ENCODE measurements around the gene ICAM5.

ICAM5 gene

DNA sequence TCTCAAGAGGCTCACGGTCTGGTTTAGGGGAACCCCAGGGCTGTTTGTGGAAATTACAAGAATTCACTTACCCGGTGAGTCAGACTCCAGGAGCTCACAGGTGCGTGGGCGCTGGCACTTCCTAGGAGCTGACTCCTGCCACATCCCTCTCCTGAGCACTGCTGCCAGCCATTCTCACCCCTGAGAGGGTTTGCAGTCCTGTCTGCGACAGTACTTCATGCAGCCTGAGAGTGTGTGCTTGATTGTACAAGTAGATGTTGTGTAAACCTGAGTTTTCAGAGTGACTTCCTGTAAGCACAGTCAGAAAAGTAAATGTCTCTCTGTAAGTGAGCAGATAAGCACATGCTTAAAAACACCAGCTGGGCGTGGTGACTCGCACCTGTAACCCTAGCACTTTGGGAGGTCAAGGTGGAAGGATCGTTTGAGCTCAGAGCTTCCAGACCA lies 29.6 kb upstream of the ICAM5 start:
- TF ChIP-seq, protein P1, sequence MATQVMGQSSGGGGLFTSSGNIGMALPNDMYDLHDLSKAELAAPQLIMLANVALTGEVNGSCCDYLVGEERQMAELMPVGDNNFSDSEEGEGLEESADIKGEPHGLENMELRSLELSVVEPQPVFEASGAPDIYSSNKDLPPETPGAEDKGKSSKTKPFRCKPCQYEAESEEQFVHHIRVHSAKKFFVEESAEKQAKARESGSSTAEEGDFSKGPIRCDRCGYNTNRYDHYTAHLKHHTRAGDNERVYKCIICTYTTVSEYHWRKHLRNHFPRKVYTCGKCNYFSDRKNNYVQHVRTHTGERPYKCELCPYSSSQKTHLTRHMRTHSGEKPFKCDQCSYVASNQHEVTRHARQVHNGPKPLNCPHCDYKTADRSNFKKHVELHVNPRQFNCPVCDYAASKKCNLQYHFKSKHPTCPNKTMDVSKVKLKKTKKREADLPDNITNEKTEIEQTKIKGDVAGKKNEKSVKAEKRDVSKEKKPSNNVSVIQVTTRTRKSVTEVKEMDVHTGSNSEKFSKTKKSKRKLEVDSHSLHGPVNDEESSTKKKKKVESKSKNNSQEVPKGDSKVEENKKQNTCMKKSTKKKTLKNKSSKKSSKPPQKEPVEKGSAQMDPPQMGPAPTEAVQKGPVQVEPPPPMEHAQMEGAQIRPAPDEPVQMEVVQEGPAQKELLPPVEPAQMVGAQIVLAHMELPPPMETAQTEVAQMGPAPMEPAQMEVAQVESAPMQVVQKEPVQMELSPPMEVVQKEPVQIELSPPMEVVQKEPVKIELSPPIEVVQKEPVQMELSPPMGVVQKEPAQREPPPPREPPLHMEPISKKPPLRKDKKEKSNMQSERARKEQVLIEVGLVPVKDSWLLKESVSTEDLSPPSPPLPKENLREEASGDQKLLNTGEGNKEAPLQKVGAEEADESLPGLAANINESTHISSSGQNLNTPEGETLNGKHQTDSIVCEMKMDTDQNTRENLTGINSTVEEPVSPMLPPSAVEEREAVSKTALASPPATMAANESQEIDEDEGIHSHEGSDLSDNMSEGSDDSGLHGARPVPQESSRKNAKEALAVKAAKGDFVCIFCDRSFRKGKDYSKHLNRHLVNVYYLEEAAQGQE (IDR thresholded peaks at IDR 0.05; ENCODE audit: insufficient read depth in 1 of 2, low read depth in 2 of 2, low read length in 2 of 2), result no peak
- TF ChIP-seq FOXP2 (optimal IDR thresholded peaks at IDR 0.05; ENCODE audit: borderline replicate concordance, extremely low read depth, extremely low read length, insufficient read depth) (no peak), SIN3A (IDR thresholded peaks at IDR 0.05; ENCODE audit: borderline replicate concordance, insufficient read depth, low read length) (no peak), TAF1 (IDR thresholded peaks at IDR 0.05; ENCODE audit: borderline replicate concordance, insufficient read depth, low read length) (no peak), POLR2AphosphoS5 (IDR thresholded peaks at IDR 0.05; ENCODE audit: low read depth, low read length) (no peak)

DNA sequence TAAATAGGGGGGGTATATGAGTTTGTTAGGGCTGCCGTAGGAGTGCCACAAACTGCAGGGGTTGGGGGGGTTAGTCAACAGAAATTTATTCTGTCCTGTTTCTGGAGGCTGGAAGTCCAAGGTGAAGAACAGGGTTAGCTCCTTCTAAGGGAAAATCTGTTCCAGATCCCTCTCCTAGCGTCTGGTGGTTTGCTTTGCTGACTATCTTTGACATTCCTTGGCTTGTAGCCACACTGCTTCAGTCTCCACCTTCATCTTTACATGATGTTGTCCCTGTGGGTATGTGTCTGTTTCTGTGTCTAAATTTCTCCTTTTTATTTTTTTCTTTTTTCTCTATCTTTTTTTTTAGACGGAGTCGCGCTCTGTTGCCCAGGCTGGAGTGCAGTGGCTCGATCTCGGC lies 27.0 kb upstream of the ICAM5 start:
- no peak for TF ChIP-seq FOXP2 (optimal IDR thresholded peaks at IDR 0.05; ENCODE audit: borderline replicate concordance, extremely low read depth, extremely low read length, insufficient read depth)

DNA sequence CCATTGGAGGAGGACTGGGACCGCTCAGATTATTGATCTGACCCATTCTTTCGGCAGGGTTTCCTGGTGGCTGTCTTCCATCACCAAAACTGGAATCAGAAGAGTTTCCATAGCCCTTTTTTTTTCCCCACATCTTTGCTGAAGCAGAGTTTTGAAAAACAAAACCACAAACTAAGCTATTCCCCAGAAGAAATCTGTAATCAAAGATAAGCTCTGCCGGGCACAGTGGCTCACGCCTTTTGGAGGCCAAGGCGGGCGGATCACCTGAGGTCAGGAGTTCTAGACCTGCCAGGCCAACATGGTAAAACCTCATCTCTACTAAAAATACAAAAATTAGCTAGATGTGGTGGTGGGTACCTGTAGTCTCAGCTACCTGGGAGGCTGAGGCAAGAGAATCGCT lies 23.0 kb upstream of the ICAM5 start:
- TF ChIP-seq POLR2AphosphoS5 (IDR thresholded peaks at IDR 0.05; ENCODE audit: low read depth, low read length) (no peak), TAF1 (IDR thresholded peaks at IDR 0.05; ENCODE audit: borderline replicate concordance, insufficient read depth, low read length) (no peak), SIN3A (IDR thresholded peaks at IDR 0.05; ENCODE audit: borderline replicate concordance, insufficient read depth, low read length) (no peak), FOXP2 (optimal IDR thresholded peaks at IDR 0.05; ENCODE audit: borderline replicate concordance, extremely low read depth, extremely low read length, insufficient read depth) (no peak)
- TF ChIP-seq, protein P1 (IDR thresholded peaks at IDR 0.05; ENCODE audit: insufficient read depth in 1 of 2, low read depth in 2 of 2, low read length in 2 of 2), result no peak

DNA sequence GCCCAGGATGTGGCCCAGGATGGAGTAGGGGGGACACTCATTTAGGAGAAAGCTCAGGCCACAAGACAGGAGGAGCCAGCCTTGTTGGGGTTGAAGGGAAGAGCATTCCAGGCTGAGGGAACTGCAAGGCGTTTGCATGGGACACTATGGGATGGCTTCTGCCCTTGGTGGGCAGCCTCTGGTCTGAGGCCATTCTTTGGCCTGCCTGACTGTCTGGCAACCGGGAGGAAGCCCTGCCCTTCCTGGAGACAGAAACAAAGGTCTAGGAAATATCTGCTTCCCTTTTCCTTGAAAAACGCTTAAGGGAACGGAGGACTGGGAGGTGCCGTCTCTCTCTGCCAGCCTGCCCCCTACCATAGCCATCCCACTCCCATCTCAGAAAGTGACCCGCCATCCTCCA lies 21.7 kb upstream of the ICAM5 start:
- TF ChIP-seq FOXP2 (optimal IDR thresholded peaks at IDR 0.05; ENCODE audit: borderline replicate concordance, extremely low read depth, extremely low read length, insufficient read depth) (no peak), SIN3A (IDR thresholded peaks at IDR 0.05; ENCODE audit: borderline replicate concordance, insufficient read depth, low read length) (no peak), POLR2AphosphoS5 (IDR thresholded peaks at IDR 0.05; ENCODE audit: low read depth, low read length) (no peak), TAF1 (IDR thresholded peaks at IDR 0.05; ENCODE audit: borderline replicate concordance, insufficient read depth, low read length) (no peak)
- TF ChIP-seq, protein P1 (IDR thresholded peaks at IDR 0.05; ENCODE audit: insufficient read depth in 1 of 2, low read depth in 2 of 2, low read length in 2 of 2), result no peak

DNA sequence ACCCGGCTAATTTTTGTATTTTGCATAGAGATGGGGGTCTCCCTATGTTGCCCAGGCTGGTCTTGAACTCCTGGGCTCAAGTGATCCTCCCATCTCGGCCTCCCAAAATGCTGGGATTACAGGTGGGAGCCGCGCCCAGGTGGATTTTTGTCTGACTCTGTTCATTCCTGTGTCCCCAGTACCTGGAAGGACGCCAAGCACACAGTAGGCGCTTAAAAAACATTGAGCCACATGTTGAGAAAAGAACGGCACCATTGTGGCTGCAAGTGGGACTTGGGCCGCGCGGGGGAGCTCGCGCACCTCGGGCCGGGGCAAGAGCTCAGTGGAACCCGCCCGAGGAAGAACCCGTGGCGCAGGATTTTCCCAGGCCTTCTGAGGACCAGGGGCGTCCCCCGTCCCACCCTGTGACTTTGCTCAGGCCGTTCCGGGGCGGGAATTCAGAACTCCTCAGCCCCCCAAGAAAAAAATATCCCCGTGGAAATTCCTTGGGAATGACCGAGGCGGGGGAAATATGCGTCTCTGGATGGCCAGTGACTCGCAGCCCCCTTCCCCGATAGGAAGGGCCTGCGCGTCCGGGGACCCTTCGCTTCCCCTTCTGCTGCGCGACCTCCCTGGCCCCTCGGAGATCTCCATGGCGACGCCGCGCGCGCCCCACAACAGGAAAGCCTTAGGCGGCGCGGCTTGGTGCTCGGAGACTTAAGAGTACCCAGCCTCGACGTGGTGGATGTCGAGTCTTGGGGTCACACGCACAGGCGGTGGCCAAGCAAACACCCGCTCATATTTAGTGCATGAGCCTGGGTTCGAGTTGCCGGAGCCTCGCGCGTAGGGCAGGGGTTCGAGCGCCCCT lies 20.2 kb upstream of the ICAM5 start:
- TF ChIP-seq TAF1 (IDR thresholded peaks at IDR 0.05; ENCODE audit: borderline replicate concordance, insufficient read depth, low read length), result no peak
- TF ChIP-seq POLR2AphosphoS5 (IDR thresholded peaks at IDR 0.05; ENCODE audit: low read depth, low read length), result no peak
- TF ChIP-seq SIN3A (IDR thresholded peaks at IDR 0.05; ENCODE audit: borderline replicate concordance, insufficient read depth, low read length), result no peak
- no peak for TF ChIP-seq FOXP2 (optimal IDR thresholded peaks at IDR 0.05; ENCODE audit: borderline replicate concordance, extremely low read depth, extremely low read length, insufficient read depth)
- TF ChIP-seq, protein P1 (IDR thresholded peaks at IDR 0.05; ENCODE audit: insufficient read depth in 1 of 2, low read depth in 2 of 2, low read length in 2 of 2), result no peak

Measured in PFSK-1 (cell line).